ENCODE measurements around the gene CTBP2.
A peak's percentile ranks its signal among the peaks of the same experiment; 100 is the strongest.
"Not testable (repeated sequence)": the region's sequence is repeated elsewhere in the genome, so short reads cannot be mapped to it uniquely, and the experiment has no call there.

Gene CTBP2

DNA sequence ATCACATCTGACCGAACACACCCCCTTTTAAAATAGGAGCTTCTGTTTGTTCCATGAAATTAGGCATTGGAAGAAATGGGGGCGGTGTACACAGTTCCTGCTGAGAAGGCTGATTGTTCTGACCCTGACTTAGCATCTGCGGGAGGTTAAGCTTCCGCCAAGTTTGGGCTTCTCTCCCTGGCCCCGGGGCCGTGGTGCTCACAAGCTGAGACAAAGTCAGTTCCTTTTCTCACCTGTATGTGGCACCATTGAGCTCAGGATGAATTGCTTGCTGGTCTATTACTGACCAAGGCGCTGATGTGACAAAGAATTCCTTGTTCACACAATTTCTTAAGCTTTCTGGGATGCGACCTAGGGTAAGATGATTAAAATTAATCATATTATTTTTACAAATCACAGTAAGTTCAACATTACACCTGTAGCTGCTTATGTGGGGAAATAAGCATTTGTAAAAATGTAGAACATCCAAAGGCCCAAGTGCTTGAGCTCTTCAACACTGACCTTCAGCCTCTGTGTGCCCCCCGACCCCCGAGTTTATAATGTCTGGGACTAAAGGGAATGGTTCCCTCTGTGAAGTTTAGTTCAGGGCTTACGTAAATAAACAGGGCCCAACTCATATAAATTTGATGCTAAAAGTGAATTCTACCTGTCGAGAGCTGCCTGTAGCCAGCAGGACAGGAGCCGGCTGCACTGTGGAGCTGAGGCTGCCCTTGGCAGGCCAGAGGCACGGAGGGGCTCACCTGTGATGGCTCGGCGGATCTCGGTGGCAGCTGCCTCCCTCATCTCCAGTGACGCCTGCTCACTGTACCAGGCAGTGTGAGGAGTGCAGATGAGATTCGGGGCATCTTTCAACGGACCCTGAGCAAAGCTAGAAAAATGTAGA lies 167.7 kb downstream of the CTBP2 start:
- DNase-seq, result peak; percentile 11 to 35

GRCh38 chr10:124991835-124992234 lies 168.5 kb downstream of the CTBP2 start:
- no peak for DNase-seq

DNA sequence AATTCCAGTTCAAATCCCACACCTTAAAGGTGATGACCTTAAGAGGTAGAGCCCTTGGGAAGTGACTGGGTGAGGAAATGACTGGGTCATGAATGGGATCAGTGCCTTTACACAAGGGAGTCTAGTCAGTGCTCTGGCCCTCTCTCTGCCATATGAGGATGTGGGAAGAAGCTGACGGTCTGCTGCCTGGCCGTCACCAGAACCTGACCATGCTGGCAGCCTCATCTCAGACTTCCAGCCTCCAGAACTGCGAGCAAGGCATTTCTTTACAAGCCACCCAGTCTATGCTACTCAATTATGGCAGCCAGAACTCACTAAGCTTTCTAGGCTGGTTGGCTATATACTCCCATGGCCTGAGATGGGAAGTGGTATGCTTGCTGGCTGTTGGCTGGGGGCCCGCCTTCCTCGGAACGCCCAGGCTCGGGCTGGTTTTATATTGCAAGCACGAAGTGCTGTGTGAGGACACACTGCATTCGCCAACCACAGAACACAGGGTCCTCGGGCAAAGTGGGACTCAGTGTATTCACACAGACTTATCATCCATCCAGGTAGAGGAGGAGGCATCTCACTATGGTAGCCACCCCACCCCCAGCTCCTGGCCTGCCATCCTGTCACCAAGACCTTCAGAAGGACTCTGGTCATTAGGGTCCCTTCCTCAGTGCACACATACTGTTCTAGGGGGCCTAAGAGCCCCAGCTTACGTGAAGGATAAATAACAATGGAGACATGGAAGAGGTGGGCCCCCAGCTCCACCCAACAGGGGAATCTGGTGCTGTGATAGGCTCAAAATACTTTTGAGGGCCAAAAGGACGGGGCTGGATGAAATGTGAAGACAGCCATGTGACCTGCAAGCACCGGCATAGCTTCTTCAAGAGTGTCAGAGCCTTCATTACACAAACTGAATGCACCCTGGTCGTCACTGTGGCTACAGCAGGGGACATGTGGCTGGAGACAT lies 169.4 kb downstream of the CTBP2 start:
- DNase-seq, result no peak

DNA sequence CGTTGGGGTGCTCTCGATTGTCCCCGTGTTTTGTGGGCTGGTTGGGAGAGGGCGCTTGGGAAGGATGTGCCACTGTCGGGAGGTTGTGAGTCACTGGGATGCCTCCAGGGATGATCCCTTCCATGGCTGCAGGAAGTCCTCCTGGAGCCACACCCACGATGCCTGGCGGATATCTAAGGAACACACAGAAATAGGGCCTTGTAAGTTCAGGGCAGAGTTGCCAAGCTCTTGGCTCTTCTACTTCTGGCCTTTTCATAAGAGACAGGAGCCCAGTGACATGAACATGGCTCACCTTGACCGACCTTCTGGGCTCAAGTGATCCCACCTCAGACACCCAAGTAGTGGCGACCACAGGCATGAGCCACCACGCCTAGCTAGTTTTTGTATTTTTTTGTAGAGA lies 170.8 kb downstream of the CTBP2 start:
- DNase-seq, result no peak

DNA sequence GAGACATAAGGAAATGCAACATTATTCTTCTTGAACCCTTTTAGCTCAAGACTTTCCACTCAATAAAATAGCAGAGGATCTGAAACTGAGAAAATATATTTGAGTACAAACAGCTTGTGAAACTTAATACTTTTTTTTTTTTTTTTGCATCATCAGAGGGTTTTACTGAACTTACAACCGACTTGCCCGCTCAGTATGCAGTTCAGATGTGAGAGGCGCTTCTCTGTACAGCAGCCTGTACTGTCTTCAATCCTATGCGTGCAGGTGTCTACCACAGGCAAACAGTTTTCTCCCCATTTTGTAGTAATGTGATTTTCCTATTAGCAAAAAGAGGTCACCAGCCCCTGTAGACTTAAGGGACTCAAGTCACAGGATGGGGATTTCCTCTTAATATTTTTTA lies 171.6 kb downstream of the CTBP2 start:
- not testable (repeated sequence) for DNase-seq

DNA sequence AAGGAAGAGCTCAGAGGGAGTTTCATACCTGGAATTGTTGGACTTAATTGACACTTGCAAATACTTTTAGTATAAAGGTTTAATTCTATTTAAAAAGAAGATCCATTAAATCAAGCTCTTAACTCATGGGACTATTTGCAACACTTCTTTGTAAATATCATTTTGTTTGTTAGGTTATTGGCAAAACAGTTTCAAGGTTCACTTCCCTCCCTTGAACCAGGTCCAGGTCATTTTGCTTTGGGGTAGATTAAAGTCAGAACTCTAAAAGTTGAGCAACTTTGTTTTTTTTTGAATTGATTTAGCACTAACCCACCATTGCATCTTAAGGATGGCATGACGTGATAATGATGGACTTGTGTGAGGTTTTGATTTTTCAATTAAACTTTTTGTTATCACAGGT lies 172.6 kb downstream of the CTBP2 start:
- DNase-seq, result no peak

DNA sequence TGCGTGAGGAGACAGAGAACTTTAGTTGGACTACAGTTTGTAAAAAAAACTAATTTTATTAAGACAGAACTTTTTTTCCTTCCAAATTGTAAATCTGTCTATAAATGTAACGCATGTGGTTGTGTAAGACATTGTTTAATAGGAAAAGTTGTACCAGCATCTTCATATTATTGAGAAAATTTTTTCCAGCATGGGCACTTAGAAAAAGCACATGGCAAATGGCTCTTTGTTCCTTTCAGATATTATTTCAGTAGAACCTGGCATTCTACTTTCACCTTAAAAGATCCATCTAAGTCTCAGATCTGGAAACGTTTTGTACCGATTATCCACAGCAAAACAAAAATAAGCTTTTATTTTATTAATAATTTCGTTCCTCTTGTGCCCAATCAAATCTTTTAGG lies 175.2 kb downstream of the CTBP2 start:
- DNase-seq, result no peak

- DNase-seq, result no peak
These were observed 176.0 kb downstream of the CTBP2 start for GRCh38 chr10:124984376-124984775.

GRCh38 chr10:124983321-124983720 lies 177.0 kb downstream of the CTBP2 start:
- no peak for DNase-seq

DNA sequence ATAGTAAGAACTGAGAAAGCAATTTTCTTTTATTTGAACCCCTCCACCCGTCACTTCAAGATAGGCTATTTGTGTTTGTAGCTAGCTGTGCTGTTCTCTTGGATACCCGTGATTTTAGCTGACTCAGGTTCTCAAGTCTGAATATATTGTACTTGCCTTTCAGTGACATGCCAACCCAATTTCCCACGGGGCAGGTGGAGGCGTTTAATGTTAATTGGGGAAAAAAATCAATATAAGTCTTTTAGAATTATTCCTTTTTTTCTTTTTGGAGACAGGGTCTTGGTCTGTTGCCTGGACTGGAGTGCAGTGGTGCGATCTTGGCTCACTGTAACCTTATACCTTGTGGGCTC lies 182.0 kb downstream of the CTBP2 start:
- DNase-seq, result no peak

GRCh38 chr10:124977648-124978375 lies 182.6 kb downstream of the CTBP2 start:
- DNase-seq, result no peak

GRCh38 chr10:124977161-124977560 lies 183.2 kb downstream of the CTBP2 start:
- no peak for DNase-seq

- DNase-seq, result no peak
These were observed 184.3 kb downstream of the CTBP2 start for GRCh38 chr10:124975977-124976514.

DNA sequence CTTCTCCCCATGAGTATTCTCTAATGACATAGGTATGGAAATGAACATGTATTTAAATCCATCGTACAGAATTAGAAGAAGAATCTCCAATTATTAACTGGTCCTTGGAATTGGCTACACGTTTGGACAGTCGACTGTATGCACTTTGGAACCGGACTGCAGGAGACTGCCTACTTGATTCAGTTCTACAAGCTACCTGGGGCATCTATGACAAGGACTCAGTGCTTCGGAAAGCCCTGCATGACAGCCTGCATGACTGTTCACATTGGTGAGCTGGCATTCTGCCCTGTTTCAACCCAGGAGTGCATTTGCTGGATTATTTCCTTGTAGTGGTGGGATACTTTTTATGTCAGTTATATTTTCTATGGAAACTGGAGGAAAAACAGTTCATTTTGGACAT lies 186.2 kb downstream of the CTBP2 start:
- DNase-seq, result no peak

- no peak for DNase-seq
These were observed 187.7 kb downstream of the CTBP2 start for GRCh38 chr10:124972637-124973036.

DNA sequence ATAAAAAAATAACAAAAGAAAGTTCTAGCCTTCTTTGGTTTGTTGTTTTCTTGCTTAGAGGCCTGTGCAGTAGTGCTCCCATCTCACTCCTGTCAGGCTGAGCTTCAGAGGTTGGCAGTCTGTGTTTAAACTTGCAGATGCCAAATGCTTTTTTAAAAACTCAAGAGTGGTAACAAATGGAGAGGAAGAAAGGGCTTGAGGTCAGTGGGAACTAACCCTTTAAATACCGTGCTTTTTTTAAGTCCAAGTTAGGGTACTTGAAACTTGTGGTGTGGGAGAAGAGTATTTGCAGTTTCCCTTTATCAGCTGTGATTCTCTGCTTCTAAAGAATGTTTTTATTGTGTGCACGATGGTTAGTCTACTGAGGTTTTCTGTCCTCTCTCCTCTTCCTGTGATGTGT lies 189.1 kb downstream of the CTBP2 start:
- DNase-seq, result no peak

GRCh38 chr10:124967255-124967654 lies 193.1 kb downstream of the CTBP2 start:
- DNase-seq, result no peak

- DNase-seq, result no peak
These were observed 194.4 kb downstream of the CTBP2 start for GRCh38 chr10:124966008-124966407.

GRCh38 chr10:124963866-124964720 lies 196.3 kb downstream of the CTBP2 start:
- DNase-seq, result no peak

- no peak for DNase-seq
These were observed 197.9 kb downstream of the CTBP2 start for GRCh38 chr10:124962421-124962820.

GRCh38 chr10:124961248-124961570 lies 199.2 kb downstream of the CTBP2 start:
- DNase-seq, result no peak

DNA sequence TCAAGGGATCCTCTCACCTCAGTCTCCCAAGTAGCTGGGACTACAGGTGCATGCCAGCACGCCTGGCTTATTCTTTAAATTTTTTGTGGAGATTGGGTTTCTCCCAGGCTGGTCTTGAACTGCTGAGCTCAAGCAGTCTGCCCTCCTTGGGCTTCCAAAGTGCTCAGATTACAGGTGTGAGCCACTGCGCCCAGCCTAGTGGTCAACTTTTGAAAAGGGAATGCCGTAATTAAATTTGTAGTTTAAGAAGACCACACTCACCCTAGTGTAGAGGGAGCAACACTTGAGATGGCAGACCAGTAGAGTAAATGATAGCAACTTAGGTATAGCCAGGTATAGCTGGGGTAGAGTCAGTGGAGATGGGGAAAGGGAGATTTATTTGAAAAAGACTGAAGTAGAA lies 200.8 kb downstream of the CTBP2 start:
- no peak for DNase-seq

Data from activated CD4-positive, alpha-beta T cell treated with anti-CD3 and anti-CD28 coated beads, Interleukin-2, amount 50 U/mL, for 48 hours (primary cell).